Endothelial cell of umbilical vein (primary cell): Measurements from ENCODE around the gene ODAD3.

Experiments
- EZH2 ChIP-seq: IDR thresholded peaks from 2 replicates; pipeline ENCODE4 v1.6.1; 2012; ENCODE audit warnings: borderline replicate concordance, low read depth, mild to moderate bottlenecking, moderate library complexity, low read length, inconsistent platforms; ENCODE audit not compliant: severe bottlenecking
- MYC ChIP-seq: IDR thresholded peaks from one replicate; pipeline ENCODE4 v1.6.1; 2011; ENCODE audit warnings: mild to moderate bottlenecking, low read depth, low read length
- TF ChIP-seq, protein P1 (sequence below), 2 donors: IDR thresholded peaks; 1 replicate in 1 of 2; 2 replicates in 1 of 2; pipeline ENCODE4 v1.5.1; 2011; ENCODE audit warnings: low read length in 2 of 2, mild to moderate bottlenecking in 2 of 2, moderate library complexity in 2 of 2, control low read depth in 1 of 2, inconsistent platforms in 1 of 2, low read depth in 1 of 2; ENCODE audit not compliant: insufficient read depth in 1 of 2; ENCODE audit errors: extremely low read depth in 1 of 2

GRCh38 chr19:11382898-11383705, 51.8 kb downstream of the ODAD3 start:
- TF ChIP-seq EZH2 (no peak), MYC (no peak)
- TF ChIP-seq, protein P1, sequence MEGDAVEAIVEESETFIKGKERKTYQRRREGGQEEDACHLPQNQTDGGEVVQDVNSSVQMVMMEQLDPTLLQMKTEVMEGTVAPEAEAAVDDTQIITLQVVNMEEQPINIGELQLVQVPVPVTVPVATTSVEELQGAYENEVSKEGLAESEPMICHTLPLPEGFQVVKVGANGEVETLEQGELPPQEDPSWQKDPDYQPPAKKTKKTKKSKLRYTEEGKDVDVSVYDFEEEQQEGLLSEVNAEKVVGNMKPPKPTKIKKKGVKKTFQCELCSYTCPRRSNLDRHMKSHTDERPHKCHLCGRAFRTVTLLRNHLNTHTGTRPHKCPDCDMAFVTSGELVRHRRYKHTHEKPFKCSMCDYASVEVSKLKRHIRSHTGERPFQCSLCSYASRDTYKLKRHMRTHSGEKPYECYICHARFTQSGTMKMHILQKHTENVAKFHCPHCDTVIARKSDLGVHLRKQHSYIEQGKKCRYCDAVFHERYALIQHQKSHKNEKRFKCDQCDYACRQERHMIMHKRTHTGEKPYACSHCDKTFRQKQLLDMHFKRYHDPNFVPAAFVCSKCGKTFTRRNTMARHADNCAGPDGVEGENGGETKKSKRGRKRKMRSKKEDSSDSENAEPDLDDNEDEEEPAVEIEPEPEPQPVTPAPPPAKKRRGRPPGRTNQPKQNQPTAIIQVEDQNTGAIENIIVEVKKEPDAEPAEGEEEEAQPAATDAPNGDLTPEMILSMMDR (IDR thresholded peaks at IDR 0.05; ENCODE audit: extremely low read depth in 1 of 2, insufficient read depth in 1 of 2, low read depth in 1 of 2, low read length in 2 of 2): peak; percentile 72 to 87
